GM10248 (cell line): Measurements from ENCODE around the gene RAB35.

Source experiments
- CTCF ChIA-PET: fragments of 300-600 bp; sonication (Branson Sonifier 250); formaldehyde crosslinking; extraction: SDS; loops from one replicate; lab custom pipeline; 2021; ENCODE audit warnings: antibody characterized with exemption; lab: Yijun Ruan, JAX
- POLR2A ChIA-PET: fragments of 350-650 bp; sonication (Branson Sonifier 250); formaldehyde crosslinking; extraction: SDS; loops from one replicate; lab custom pipeline; 2020; ENCODE audit warnings: antibody characterized with exemption; lab: Yijun Ruan, JAX
- DNase-seq: peaks from one replicate; pipeline ENCODE4 v3.0.0; 2012; ENCODE audit errors: extremely low spot score
- TF ChIP-seq, protein P1 (sequence below): IDR thresholded peaks from 2 replicates; pipeline ENCODE4 v1.5.1; 2012; ENCODE audit warnings: mild to moderate bottlenecking, low read depth; ENCODE audit errors: extremely low read depth, missing control alignments, control extremely low read depth

Gene RAB35

DNA sequence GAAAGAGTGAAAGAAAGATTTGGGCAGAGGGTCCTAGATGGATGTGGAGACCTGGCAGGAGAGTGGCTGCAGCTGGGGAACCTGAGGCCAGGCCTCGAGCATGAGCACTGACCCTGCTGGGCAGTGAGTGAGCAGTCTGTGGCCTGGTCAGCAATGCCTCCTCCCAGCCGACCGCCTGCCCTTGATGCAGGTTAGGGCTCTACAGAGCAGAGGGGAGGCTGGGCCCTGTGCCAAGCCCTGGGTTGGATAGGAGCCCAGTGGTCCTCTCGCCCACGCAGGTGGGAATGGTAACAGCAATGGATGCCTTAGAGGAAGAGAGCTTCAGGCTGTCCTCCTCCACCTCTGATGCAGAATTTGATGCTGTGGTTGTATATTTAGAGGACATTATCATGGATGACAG is 59.8 kb downstream of the RAB35 start:
- POLR2A ChIA-PET: no interaction called here
- TF ChIP-seq, protein P1, sequence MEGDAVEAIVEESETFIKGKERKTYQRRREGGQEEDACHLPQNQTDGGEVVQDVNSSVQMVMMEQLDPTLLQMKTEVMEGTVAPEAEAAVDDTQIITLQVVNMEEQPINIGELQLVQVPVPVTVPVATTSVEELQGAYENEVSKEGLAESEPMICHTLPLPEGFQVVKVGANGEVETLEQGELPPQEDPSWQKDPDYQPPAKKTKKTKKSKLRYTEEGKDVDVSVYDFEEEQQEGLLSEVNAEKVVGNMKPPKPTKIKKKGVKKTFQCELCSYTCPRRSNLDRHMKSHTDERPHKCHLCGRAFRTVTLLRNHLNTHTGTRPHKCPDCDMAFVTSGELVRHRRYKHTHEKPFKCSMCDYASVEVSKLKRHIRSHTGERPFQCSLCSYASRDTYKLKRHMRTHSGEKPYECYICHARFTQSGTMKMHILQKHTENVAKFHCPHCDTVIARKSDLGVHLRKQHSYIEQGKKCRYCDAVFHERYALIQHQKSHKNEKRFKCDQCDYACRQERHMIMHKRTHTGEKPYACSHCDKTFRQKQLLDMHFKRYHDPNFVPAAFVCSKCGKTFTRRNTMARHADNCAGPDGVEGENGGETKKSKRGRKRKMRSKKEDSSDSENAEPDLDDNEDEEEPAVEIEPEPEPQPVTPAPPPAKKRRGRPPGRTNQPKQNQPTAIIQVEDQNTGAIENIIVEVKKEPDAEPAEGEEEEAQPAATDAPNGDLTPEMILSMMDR: no peak
- CTCF ChIA-PET: no interaction called here
- DNase-seq: no peak

DNA sequence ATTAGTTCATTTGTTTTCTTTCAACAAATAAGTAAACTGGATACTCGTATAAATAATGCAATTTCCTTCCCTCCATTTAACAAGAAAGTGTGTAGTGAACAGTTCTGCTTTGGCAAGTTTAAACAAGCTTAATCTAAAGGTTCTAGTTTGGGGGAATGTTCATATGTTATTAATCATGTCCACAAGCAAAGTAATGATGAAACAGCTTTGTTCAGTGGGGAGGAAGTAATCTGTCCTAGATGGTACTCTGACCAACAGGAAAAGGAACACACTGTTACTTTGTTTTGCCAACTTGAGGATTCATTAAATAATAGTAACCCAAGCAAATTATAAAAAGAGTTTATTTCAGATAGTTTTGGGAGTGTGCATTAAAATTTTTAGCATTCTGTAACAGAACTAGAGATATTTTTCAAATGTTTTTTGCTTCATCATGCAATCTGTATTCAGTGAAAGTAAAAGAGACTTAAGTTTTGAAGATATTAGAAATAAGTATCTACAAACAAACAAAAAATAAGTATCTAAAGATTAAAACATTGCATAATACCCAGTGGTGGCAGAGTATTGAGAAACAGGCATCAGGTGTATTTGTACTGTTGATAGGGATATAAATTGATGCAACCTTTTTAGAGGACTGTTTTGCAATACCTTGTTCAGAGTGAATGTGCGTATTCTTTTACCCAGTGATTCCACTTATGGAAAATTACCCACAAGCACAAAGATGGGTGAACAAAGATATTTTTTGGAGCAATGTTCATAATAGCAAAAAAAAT is 61.1 kb downstream of the RAB35 start:
- TF ChIP-seq, protein P1: no peak
- no peak for DNase-seq
- ChIA-PET POLR2A (no interaction called here), CTCF (interaction anchor here (1.1 kb wide), 1 partner anchor 18 kb away, joined by 3 read pairs; no protein-coding TSS in a partner anchor)

DNA sequence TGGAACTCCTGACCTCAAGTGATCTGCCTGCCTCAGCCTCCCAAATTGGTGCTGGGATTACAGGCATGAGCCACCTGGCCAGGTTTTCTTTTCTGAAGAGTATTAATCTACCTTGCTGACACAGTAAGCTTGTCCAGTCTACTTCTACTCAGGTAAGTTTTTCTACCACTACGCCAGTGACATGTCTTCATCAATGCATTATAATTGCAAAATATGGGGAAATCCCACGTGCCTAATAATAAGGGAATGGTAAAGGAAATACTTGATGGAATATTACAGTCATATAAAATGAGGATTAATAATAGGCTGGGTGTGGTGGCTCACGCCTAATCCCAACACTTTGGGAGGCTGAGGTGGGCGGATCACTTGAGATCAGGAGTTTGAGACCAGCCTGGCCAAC is 62.3 kb downstream of the RAB35 start:
- ChIA-PET CTCF (interaction anchor here (1.1 kb wide), 1 partner anchor 19 kb away, joined by 3 read pairs; no protein-coding TSS in a partner anchor), POLR2A (no interaction called here)
- TF ChIP-seq, protein P1: no peak
- no peak for DNase-seq

DNA sequence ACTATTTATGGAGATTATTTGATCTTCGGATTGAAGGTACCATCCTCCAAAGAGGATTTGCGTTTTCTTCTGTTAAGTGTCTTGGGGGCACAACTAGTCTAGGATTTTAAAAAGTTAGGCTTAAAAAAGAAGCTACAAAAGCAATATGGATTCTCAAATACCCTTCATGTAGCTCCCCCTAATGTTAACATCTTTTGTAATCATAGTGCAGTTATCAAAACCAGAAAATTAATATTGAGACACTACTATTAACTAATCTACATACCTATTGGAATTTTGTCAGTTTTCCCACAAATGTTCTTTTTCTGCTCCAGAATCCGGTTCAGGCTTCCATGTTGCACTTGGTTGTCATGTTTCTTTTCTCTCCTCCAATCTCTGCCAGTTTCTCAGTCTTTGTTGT is 65.0 kb downstream of the RAB35 start:
- DNase-seq: no peak
- TF ChIP-seq, protein P1: no peak
- ChIA-PET CTCF (interaction anchor here (1.2 kb wide), 1 partner anchor 16 kb away, joined by 4 read pairs; no protein-coding TSS in a partner anchor), POLR2A (no interaction called here)

DNA sequence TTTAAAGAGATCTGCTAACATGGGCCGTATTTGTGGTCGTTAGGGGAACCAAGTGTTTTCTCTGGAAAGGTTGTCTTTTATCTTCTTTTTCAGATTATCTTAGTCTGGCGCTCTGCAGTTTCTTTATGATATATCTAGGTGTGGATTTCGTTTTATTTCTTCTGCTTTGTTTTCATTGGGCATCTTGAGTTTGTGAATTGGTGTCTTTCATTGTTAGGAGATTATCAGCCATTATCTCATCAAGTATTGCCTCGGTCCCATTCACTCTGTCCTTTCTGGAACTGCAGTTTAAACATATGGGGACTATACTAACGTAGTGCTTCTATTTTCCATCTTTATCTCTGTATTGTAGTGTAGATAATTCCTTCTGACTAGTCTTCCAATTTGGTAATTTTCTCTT is 67.1 kb downstream of the RAB35 start:
- ChIA-PET POLR2A (no interaction called here), CTCF (no interaction called here)
- TF ChIP-seq, protein P1: no peak
- DNase-seq: no peak

DNA sequence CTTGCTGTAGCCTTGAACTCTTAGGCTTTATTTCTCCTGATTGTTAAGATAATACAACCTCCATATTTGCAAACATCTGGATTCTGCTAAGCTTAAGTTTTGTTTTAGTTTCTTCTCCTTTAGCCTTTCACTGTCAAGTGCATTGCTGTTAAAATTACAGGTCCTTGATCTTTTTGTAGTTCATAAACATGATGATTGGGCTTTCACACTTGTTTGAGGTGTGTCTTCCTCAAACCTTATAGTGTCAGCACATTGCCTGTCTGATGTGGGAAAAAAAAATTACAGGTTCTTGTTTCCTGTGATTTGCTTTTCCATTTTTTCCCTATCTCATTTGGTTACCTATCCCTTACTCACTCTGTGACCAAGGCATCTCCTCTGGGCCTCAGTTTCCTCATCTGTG is 68.3 kb downstream of the RAB35 start:
- ChIA-PET POLR2A (no interaction called here), CTCF (interaction anchor here (1.8 kb wide), 1 partner anchor 13 kb away, joined by 8 read pairs; no protein-coding TSS in a partner anchor)
- no peak for DNase-seq
- TF ChIP-seq, protein P1: no peak
